ENCODE results near the gene ZMYND8. TPM values are rescaled to one million over a fixed set of nuclear protein-coding genes. Genes with fewer than 3 reads are reported as not detected.
"Not testable (repeated sequence)": the region's sequence is repeated elsewhere in the genome, so short reads cannot be mapped to it uniquely, and the experiment has no call there.

The ZMYND8 gene
- total RNA-seq, 1 donor from 2014 or later: 45.7 TPM

- TF ChIP-seq, protein P1, sequence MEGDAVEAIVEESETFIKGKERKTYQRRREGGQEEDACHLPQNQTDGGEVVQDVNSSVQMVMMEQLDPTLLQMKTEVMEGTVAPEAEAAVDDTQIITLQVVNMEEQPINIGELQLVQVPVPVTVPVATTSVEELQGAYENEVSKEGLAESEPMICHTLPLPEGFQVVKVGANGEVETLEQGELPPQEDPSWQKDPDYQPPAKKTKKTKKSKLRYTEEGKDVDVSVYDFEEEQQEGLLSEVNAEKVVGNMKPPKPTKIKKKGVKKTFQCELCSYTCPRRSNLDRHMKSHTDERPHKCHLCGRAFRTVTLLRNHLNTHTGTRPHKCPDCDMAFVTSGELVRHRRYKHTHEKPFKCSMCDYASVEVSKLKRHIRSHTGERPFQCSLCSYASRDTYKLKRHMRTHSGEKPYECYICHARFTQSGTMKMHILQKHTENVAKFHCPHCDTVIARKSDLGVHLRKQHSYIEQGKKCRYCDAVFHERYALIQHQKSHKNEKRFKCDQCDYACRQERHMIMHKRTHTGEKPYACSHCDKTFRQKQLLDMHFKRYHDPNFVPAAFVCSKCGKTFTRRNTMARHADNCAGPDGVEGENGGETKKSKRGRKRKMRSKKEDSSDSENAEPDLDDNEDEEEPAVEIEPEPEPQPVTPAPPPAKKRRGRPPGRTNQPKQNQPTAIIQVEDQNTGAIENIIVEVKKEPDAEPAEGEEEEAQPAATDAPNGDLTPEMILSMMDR (IDR thresholded peaks at IDR 0.05): no peak
- Histone ChIP-seq H3K9me3 (no peaks in the 10 kb centered on the region), H3K4me1 (no peaks in the 10 kb centered on the region), H3K36me3 (peaks cover 90% of the 10 kb centered on the region), H3K27ac (no peak overlapping the region), H3K4me3 (no peak overlapping the region), H3K27me3 (no peaks in the 10 kb centered on the region)
- DNase-seq (no peak), ATAC-seq (no peak)
- intact Hi-C loops (cut with DNase I): no loop called here
Measured at GRCh38 chr20:47292581-47292980, 63.9 kb downstream of the ZMYND8 start.

DNA sequence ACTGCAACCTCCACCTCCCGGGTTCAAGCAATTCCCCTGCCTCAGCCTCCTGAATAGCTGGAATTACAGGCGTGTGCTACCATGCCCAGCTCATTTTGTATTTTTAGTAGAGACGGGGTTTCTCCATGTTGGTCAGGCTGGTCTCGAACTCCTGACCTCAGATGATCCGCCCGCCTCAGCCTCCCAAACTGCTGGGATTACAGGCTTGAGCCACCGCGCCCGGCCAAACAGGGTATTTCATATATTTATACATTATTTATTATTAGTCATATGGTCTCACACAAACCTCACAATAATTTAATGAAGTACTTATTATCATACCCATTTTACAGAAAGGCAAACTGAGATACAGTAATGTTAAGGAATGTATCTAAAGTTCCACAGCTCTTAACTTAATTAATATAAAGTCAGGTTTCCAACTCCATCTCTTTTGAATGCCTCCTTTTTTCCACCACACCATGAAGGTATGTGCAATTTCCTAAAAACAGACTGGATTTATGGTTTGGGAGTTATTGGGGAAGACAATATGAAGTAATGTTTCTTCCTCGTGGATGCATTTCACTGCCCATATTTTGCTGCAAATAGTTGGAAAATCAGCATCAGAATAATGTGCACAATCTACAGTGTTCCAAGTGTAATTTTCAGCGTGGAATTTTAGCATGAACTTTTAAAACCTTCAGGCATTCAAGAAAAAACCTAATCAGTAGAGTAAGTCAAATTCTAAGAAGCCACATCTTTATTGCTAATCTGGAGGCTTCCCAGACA, 65.7 kb downstream of the ZMYND8 start:
- Histone ChIP-seq H3K4me1 (no peaks in the 10 kb centered on the region), H3K27me3 (no peaks in the 10 kb centered on the region), H3K27ac (no peak overlapping the region), H3K4me3 (no peak overlapping the region), H3K36me3 (peaks cover 90% of the 10 kb centered on the region), H3K9me3 (no peaks in the 10 kb centered on the region)
- DNase-seq: no peak
- intact Hi-C loops (cut with DNase I): no loop called here
- TF ChIP-seq, protein P1 (IDR thresholded peaks at IDR 0.05): no peak
- ATAC-seq: no peak

- DNase-seq: no peak
- Histone ChIP-seq H3K36me3 (peaks cover 90% of the 10 kb centered on the region), H3K27me3 (no peaks in the 10 kb centered on the region), H3K27ac (no peak overlapping the region), H3K9me3 (no peaks in the 10 kb centered on the region), H3K4me1 (no peaks in the 10 kb centered on the region), H3K4me3 (no peak overlapping the region)
- ATAC-seq: no peak
- intact Hi-C loops (cut with DNase I): no loop called here
- TF ChIP-seq, protein P1 (IDR thresholded peaks at IDR 0.05): no peak
Measured at GRCh38 chr20:47290008-47290407, 66.5 kb downstream of the ZMYND8 start.

DNA sequence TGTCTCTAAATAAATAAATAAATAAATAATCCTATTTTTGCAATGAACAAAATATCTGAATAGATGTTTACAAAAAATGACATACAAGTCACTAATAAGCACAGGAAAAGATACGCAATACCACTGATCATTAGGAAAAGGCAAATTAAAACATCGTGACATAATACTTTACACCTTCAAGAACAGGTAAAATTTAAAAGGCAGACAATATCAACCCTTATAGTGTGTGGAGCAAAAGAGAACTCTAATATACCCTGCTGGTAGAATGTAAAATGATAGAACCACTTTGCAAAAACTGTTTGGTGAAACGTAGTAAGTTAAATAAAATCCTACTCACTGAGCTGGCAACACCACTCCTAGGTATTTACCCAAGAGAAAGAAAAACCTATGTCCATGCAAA, 67.4 kb downstream of the ZMYND8 start:
- H3K27ac ChIP-seq: no peak overlapping the region
- H3K9me3 ChIP-seq: no peaks in the 10 kb centered on the region
- TF ChIP-seq, protein P1 (IDR thresholded peaks at IDR 0.05): no peak
- H3K4me3 ChIP-seq: no peak overlapping the region
- DNase-seq: no peak
- H3K4me1 ChIP-seq: no peaks in the 10 kb centered on the region
- peaks cover 91% of the 10 kb centered on the region for H3K36me3 ChIP-seq
- no peaks in the 10 kb centered on the region for H3K27me3 ChIP-seq
- intact Hi-C loops (cut with DNase I): no loop called here
- no peak for ATAC-seq

DNA sequence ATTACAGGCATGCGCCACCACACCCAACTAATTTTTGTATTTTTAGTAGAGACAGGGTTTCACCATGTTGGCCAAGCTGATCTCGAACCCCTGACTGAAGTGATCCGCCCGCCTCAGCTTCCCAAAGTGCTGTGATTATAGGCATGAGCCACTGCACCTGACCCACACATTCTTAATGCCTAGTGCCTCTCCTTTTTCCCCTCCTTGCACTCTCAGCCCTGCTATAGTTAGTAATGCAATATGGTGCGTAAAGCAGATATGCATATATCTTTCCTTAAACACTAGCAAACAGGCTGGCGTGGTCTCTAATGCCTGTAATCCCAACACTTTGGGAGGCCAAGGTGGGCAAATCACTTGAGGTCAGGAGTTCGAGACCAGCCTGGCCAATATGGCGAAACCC, 68.0 kb downstream of the ZMYND8 start:
- not testable (repeated sequence) for H3K27me3 ChIP-seq

GRCh38 chr20:47287609-47288144, 68.8 kb downstream of the ZMYND8 start:
- no peaks in the 10 kb centered on the region for H3K27me3 ChIP-seq
- DNase-seq: no peak
- H3K9me3 ChIP-seq: no peaks in the 10 kb centered on the region
- TF ChIP-seq, protein P1 (IDR thresholded peaks at IDR 0.05): no peak
- H3K4me1 ChIP-seq: no peaks in the 10 kb centered on the region
- ATAC-seq: no peak
- H3K4me3 ChIP-seq: no peak overlapping the region
- intact Hi-C loops (cut with DNase I): no loop called here
- peaks cover 94% of the 10 kb centered on the region for H3K36me3 ChIP-seq
- H3K27ac ChIP-seq: no peak overlapping the region

More for the DNA sequence above, 68.0 kb downstream of the ZMYND8 start:
- DNase-seq; H3K4me1 ChIP-seq; intact Hi-C loops (cut with DNase I); H3K4me3 ChIP-seq; H3K9me3 ChIP-seq; ATAC-seq; H3K27ac ChIP-seq: not testable (repeated sequence)
- peaks cover 91% of the 10 kb centered on the region for H3K36me3 ChIP-seq
